ENCODE results near the gene CHAC2. TPM values are rescaled to one million over a fixed set of nuclear protein-coding genes. Genes with fewer than 3 reads are reported as not detected.

Gene CHAC2
- total RNA-seq, 1 donor from 2014 or later = 8.9 TPM

DNA sequence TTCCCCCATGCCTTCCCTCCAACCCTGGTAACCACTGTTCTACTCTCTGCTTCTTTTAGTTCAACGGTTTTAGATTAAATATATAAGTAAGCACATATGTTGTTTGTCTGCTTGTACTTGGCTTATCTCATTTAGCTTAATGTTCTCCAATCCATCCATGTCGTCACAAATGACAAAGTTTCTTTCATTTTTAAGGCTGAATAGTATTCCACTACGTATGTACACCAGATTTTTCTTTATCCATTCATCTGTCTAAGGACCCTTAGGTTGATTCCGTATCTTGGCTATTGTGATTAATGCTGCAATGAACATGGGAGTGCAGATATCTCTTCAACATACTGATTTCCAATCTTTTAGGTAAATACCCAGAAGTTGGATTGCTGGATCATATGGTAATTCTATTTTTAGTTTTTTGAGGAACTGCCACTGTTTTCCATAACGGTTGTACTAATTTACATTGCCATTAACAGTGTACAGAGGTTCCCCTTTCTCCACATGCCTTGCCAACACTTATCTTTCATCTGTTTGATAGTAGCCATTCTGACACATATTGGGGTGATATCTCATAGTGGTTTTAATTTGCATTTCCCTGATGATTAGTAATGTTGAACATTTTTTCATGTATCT lies 11.0 kb downstream of the CHAC2 start:
- no peak for DNase-seq (ENCODE audit: low read depth in 2 of 2)

GRCh38 chr2:53780056-53780455 lies 12.5 kb downstream of the CHAC2 start:
- no peak for DNase-seq (ENCODE audit: low read depth in 2 of 2)

GRCh38 chr2:53782676-53783075 lies 15.1 kb downstream of the CHAC2 start:
- no peak for DNase-seq (ENCODE audit: low read depth in 2 of 2)

DNA sequence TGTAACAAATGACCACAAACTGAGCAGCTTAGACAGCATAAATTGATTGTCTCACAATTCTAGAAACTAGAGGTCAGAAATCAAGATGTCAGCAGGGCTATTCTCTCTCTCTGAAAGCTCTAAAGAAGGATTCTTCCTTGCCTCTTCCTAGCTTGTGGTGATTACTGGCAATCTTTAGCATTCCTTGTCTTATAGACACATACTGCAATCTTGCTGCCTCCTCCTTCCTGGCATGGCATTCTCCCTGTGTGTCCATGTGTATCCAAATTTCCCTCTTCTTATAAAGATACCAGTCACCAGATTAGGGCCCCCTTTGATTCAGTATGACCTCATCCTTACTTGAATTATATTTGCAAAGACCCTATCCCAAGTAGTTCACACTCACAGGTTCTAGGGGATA lies 16.8 kb downstream of the CHAC2 start:
- DNase-seq (ENCODE audit: low read depth in 2 of 2) = no peak

GRCh38 chr2:53785366-53785765 lies 17.8 kb downstream of the CHAC2 start:
- DNase-seq (ENCODE audit: low read depth in 2 of 2) = no peak

DNA sequence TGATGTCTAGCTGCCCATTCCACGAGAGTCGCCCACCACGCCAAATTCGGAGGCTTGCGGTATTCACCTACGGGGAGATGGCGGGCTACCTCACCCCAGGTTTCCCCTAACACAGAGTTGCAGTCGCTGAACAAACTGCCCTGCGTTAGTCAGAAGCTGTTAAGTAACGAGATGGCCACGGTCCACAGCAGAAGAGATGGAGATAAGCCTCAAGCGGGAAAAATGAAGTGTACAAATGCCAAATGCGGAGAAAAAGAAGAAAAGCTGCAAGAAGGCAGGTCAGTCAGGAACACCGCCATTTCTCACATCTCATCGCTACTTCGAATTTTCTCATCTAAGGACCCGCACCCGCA lies 18.7 kb downstream of the CHAC2 start:
- DNase-seq (ENCODE audit: low read depth in 2 of 2) = peak; percentile 51 to 55

DNA sequence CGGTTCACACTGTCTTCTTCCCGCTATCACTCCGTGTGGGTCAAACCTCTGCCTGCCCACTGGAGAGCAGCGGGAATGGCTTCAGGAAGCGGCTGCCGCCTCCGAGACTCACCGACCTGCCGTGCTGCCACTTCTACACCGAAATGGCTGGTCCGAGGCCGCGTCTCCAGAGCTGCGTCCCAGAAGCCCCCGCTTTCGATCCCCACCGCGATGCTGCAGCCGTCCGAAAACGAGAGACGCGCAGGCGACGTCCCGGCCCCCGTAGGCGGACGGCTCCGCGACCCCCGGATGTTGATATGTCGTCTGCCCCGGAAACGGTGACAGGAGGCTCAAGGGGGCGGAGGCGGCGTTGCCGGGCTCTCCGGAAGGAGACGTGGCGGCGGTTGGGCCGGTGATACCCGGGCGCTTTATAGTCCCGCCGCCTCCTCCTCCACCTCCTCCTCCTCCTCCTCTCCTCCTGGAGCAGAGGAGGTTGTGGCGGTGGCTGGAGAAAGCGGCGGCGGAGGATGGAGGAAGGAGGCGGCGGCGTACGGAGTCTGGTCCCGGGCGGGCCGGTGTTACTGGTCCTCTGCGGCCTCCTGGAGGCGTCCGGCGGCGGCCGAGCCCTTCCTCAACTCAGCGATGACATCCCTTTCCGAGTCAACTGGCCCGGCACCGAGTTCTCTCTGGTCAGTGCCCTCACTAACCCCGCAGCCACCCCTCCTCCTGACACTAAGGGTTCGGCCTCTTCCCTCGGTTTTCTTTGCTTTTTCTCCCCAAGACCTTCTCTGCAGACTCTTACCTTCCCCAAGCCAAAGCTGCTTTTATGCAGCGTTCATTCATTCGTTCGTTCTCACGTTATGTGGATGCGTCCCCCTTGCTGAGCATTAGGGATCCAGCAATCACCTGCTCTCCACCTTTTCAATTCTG lies 19.4 kb downstream of the CHAC2 start, which contains the start of the genes ASB3 and ERLEC1:
ASB3 (minus strand) TSS at position 249 of the 909 bp plus-strand sequence. CDS start 21,381 bp downstream, outside the sequence.
ERLEC1 (plus strand) TSS at position 340 of the 909 bp plus-strand sequence; CDS start at position 507, 167 bp downstream.
- peak; percentile 87 to 89 for DNase-seq (ENCODE audit: low read depth in 2 of 2)

- peak; percentile 37 to 51 for DNase-seq (ENCODE audit: low read depth in 2 of 2)
Observed at GRCh38 chr2:53787614-53788289, 20.1 kb downstream of the CHAC2 start.

- no peak for DNase-seq (ENCODE audit: low read depth in 2 of 2)
Observed at GRCh38 chr2:53793261-53793660, 25.7 kb downstream of the CHAC2 start.

DNA sequence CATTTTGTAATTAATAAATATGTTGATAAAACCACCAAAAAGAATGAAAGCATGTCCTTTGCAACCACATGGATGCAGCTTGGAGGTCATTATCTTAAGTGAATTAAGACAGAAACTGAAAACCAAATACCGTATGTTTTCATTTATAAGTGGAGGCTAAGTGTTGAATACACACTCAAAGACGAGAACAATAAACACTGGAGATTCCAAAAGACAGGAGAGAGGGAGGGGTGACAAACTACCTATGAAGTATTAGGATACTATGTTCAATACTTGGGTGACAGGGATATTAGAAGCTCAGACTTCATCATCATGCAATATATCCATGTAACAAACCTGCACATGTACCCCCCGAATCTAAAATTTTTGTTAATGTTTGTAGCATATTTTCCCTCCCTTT lies 26.2 kb downstream of the CHAC2 start:
- DNase-seq (ENCODE audit: low read depth in 2 of 2) = no peak

DNA sequence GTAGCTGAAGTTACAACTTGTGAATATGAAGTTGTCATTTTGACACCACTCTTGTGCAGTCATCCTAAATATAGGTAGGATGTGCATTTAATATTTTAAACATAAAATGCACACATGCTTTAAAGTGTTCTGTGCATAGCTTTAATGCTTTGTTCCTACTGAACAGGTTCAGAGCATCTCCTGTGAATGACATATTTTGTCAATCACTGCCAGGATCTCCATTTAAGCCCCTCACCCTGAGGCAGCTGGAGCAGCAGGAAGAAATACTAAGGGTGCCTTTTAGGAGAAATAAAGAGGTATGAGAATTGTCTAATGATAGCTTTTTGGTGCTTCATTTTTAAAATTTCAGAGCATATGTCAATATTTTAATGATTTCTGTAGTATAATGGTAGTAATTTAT lies 33.9 kb downstream of the CHAC2 start:
- no peak for DNase-seq (ENCODE audit: low read depth in 2 of 2)

- DNase-seq (ENCODE audit: low read depth in 2 of 2) = peak in 1 of 2 donors; percentile 19
Observed at GRCh38 chr2:53802617-53803151, 35.1 kb downstream of the CHAC2 start.

DNA sequence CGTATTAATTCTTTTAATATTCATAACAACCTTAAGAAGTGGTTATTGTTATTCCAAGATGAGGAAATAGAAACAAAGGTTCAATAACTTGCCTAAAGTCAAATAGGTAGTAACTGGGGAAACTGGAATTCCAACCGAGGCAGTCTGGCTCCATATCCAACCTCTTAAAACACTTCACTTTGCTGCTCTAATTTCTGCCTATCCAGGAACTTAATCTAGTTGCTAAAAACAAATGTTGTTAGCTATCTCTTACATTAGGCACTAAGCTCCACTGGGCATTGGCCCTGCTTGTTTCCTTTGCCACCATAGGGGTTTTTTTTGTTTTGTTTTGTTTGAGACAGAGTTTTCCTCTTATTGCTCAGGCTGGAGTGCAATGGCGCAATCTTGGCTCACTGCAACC lies 44.0 kb downstream of the CHAC2 start:
- DNase-seq (ENCODE audit: low read depth in 2 of 2) = no peak

GRCh38 chr2:53813151-53813550 lies 45.5 kb downstream of the CHAC2 start:
- DNase-seq (ENCODE audit: low read depth in 2 of 2) = no peak

GRCh38 chr2:53818854-53819435 lies 51.3 kb downstream of the CHAC2 start:
- no peak for DNase-seq (ENCODE audit: low read depth in 2 of 2)

DNA sequence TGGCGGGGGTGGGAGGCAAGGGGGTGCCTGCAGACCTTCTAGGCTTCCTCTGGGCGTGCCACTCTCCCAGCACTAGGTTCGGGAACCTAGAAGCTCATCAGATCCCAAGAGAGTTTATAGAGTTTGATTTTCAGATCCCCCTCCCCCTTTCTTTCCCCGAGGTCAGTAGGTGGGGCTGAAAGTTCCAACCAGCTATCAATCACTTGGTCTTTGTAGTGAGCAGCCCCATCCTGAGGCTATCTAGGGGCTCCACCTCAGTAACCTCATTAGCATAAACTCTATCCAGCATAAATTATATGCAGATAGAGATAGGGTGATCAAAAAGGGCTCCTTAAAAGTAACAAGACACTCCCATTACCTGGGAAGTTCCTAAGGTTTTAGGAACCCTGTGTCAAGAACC lies 52.0 kb downstream of the CHAC2 start:
- DNase-seq (ENCODE audit: low read depth in 2 of 2) = no peak

- DNase-seq (ENCODE audit: low read depth in 2 of 2) = no peak
Observed at GRCh38 chr2:53820048-53820447, 52.4 kb downstream of the CHAC2 start.

DNA sequence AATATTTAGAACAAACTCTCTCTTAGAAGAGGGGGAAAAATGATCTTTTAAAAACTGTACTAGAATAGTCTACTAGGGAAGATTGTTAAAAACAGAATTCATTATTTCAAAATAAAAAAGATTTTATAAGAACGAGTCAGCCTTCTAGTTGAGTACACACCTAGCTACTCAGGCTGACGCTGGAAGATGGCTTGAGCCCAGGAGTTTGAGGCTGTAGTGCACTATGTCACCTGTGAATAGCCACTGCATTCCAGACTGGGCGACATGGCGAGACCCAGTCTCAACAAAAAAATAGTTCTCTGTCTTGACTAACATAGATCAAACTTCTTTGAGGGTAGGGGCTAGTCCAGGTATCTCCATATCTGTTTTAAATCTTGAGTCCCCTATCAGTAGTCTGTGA lies 53.1 kb downstream of the CHAC2 start:
- DNase-seq (ENCODE audit: low read depth in 2 of 2) = no peak

DNA sequence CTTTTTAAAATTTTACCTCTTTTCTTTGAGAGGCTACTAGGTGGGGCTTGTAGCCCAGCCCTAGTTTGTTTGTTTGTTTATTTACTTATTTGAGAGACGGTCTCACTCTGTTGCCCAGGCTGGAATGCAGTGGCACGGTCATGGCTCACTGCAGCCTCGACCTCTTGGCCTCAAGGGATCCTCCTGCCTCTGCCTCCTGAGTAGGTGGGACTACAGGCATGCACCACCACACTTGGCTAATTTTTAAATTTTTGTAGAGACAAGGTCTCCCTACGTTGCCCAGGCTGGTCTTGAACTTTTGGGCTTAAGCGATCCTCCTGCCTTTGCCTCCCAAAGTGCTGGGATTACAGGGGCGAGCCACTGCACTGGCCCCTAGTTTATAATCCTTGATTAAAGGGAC lies 54.2 kb downstream of the CHAC2 start:
- no peak for DNase-seq (ENCODE audit: low read depth in 2 of 2)

DNA sequence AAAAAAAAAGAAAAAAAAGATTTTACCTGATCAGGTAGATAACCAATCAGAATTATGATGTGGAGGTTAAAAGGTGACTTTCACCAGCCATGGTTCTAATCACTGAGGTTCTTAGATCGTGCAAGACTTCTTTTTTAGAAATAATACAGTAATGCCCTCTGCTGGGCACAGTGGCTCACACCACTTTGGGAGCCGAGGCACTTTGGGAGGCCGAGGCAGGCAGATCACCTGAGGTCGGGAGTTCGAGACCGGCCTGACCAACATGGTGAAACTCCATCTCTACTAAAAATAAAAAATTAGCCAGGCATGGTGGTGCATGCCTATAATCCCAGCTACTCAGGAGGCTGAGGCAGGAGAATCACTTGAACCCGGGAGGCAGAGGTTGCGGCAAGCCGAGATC lies 56.0 kb downstream of the CHAC2 start:
- DNase-seq (ENCODE audit: low read depth in 2 of 2) = peak in 1 of 2 donors; percentile 5

All from lung microvascular endothelial cell (primary cell).